Testis (tissue), 3 donors: ENCODE results near the gene BACH2. TPM values are rescaled to one million over a fixed set of nuclear protein-coding genes. Genes with fewer than 3 reads are reported as not detected.

Source experiments
- DNase-seq: peaks from one replicate; pipeline ENCODE4 v3.0.0-alpha.2; 2019
- H3K27ac ChIP-seq, 2 donors: fragments of 200-600 bp; sonication (generic); one replicate each; pipeline ENCODE4 v1.5.1; 2019
- H3K27me3 ChIP-seq: fragments of 200-600 bp; sonication (generic); one replicate; pipeline ENCODE4 v1.5.1; 2019
- H3K36me3 ChIP-seq: fragments of 200-600 bp; sonication (generic); one replicate; pipeline ENCODE4 v1.5.1; 2017; ENCODE audit warnings: low read depth; ENCODE audit errors: missing control alignments
- H3K4me1 ChIP-seq: fragments of 200-600 bp; sonication (generic); one replicate; pipeline ENCODE4 v1.5.1; 2019
- H3K4me3 ChIP-seq, 2 donors: fragments of 200-600 bp; sonication (generic); one replicate each; pipeline ENCODE4 v1.5.1; 2017 to 2019
- H3K9me3 ChIP-seq: fragments of 200-600 bp; sonication (generic); one replicate; pipeline ENCODE4 v1.5.1; 2017
- POLR2A ChIP-seq: fragments of 450-650 bp; IDR thresholded peaks from one replicate; pipeline ENCODE4 v1.6.1; 2017; ENCODE audit warnings: antibody characterized with exemption, mild to moderate bottlenecking, moderate library complexity
- WGBS, 2 donors: methylation state at CpG; one replicate each; pipeline ENCODE4 v1.1.5; 2018; 5-methylcytosine and 5-hydroxymethylcytosine counted together
- intact Hi-C: fragments of 100-400 bp; cut with DNase I; formaldehyde crosslinking; loops from one replicate; pipeline ENCODE4 v1.15.1; 2023; ENCODE audit warnings: low total_unique reads
- polyA plus RNA-seq: library from polyadenylated mRNA; stranded (reverse); fragments of 350-450 nt; fragmentation: Illumina TruSeq; extraction: RNeasy Lipid Tissue Mini Kit (QIAGEN cat#74804); gene quantifications from one replicate; pipeline ENCODE4 v1.2.3, GENCODE V29; 2014; ENCODE audit warnings: low read depth, low replicate concordance; ENCODE audit not compliant: insufficient read depth
- total RNA-seq, 2 donors: library from RNA; depleted of rRNA; stranded (reverse); fragments of >200 nt; gene quantifications; one replicate each; pipeline ENCODE4 v1.2.3, GENCODE V29; 2016
- TF ChIP-seq, protein P1 (sequence below), 3 experiments: fragments of 450-650 bp in 2 of 3; fragments of 200-600 bp in 1 of 3; sonication (generic) in 1 of 3; IDR thresholded peaks; one replicate each; pipeline ENCODE4 v1.5.1; 2016 to 2019; ENCODE audit warnings: antibody characterized with exemption in 3 of 3, mild to moderate bottlenecking in 2 of 3, moderate library complexity in 1 of 3

Gene BACH2
- total and polyA plus RNA-seq, 3 donors from 2014 or later, result 5.0 to 8.3 (median 6.5) TPM

DNA sequence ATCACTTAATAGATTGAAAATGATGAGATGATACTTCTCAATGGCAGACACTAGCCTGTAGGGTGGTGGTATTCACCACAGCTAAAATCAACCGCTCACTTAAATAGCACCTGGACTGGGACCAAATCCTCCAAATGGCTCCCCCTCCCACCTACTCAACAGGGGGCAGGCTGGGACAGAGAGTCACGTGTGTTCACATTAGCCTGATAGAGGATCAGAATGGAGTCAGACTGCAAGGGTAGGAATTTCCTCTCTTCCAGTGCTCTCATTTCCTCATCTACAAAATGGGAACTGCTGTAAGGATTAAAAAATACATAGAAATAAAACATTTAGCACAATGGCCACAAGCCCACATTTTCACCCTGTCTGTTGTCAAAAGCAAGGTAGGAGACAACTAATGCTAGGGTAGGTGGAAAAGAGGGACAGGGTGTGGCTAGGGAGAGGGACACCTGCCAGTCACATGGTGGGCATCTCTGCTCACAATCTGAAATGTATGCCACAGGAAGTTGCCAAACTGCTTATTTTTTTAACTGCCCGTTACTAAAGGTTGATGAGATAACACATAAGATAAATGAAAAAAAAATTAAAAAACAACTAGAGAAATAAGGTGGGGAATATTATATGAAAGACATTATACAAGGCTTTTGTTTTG lies 55.3 kb downstream of the BACH2 start:
- TF ChIP-seq, protein P1, sequence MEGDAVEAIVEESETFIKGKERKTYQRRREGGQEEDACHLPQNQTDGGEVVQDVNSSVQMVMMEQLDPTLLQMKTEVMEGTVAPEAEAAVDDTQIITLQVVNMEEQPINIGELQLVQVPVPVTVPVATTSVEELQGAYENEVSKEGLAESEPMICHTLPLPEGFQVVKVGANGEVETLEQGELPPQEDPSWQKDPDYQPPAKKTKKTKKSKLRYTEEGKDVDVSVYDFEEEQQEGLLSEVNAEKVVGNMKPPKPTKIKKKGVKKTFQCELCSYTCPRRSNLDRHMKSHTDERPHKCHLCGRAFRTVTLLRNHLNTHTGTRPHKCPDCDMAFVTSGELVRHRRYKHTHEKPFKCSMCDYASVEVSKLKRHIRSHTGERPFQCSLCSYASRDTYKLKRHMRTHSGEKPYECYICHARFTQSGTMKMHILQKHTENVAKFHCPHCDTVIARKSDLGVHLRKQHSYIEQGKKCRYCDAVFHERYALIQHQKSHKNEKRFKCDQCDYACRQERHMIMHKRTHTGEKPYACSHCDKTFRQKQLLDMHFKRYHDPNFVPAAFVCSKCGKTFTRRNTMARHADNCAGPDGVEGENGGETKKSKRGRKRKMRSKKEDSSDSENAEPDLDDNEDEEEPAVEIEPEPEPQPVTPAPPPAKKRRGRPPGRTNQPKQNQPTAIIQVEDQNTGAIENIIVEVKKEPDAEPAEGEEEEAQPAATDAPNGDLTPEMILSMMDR (IDR thresholded peaks at IDR 0.05), result no peak
- no peak for TF ChIP-seq POLR2A
- intact Hi-C loops, result no loop called here
- WGBS, 2 donors, result 62 to 67% methylated on average over 3 of the region's 3 CpGs

DNA sequence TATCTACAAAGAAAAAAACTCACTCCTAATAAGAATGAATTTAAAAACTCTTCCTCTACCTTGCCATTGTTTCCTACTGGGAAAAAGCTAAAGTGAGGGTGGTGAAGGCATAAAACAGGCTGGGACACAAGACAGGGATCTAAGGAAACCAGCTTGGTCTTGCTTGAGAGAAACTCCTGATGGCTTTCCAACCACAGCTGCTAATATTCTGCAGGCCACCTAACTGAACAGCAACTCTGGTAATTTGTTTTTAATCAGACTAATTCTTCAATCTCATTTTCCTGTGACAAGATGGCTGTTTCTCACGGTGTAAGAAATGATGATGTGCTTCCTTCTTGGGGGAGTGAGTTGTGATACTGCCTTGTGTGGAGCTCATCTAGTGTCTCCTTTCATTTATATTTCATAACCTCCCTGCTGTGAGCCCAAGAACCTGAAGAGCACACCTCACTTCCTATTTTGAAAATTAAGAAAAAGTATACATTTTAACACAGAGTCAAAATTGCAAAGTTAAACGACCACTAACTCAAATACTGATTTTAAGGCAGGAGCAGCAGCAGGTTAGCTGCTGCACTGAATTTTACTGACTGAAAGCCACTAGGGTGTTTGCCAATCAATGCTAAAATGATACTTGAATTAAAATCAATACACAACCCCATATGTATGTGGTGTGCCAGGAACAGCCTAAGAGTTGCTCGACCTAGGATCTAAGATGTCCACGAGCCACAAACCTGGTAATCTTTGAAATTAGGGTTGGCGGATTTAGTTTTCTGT lies 58.0 kb downstream of the BACH2 start:
- Histone ChIP-seq H3K27me3 (no peaks in the 10 kb centered on the region), H3K36me3 (no peaks in the 10 kb centered on the region), H3K9me3 (no peaks in the 10 kb centered on the region), H3K4me1 (no peaks in the 10 kb centered on the region), H3K27ac (no peak overlapping the region), H3K4me3 (no peak overlapping the region)
- no peak for DNase-seq
- TF ChIP-seq, protein P1 (IDR thresholded peaks at IDR 0.05), result no peak
- TF ChIP-seq POLR2A, result no peak
- intact Hi-C loops, result no loop called here
- WGBS, 2 donors, result 78 to 79% methylated on average over 5 of the region's 5 CpGs

More for the DNA sequence above, 55.3 kb downstream of the BACH2 start:
- H3K4me1 ChIP-seq, result no peaks in the 10 kb centered on the region
- H3K4me3 ChIP-seq, result no peak overlapping the region
- no peaks in the 10 kb centered on the region for H3K27me3 ChIP-seq
- DNase-seq, result no peak
- H3K27ac ChIP-seq, result no peak overlapping the region
- H3K9me3 ChIP-seq, result no peaks in the 10 kb centered on the region
- H3K36me3 ChIP-seq, result no peaks in the 10 kb centered on the region

DNA sequence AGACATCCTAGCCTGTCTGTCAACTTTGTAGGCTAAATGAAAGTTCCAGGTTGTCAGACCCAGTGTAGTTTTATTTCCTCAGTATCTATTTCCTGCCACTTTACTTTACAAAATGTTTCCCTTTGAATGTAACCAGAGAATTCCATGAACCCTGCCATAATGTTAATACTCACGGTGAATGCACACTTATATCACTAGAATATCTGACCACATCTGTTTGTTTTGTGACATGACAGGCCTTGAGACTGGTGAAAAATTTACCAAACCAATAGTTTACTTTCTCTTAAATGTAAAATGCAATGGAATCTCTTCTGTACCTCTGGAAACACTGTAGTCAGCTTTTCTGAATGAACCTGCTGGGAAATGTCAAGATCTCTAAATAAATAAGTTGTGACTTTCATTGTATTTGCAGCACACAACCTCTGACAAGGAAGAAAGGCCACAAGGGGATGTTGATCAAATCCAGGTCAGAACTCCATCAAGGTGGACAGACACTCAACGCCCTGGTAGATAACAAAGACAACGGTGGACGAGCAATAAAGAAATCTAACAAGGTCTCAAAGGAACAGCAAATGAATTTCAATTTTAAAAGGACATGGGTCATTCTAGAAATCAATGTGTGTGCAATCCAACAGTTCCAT lies 59.2 kb downstream of the BACH2 start:
- TF ChIP-seq POLR2A, result no peak
- TF ChIP-seq, protein P1 (IDR thresholded peaks at IDR 0.05), result no peak
- 86 to 92% methylated on average over 4 of the region's 4 CpGs for WGBS, 2 donors
- no peaks in the 10 kb centered on the region for H3K27me3 ChIP-seq
- no peak overlapping the region for H3K4me3 ChIP-seq
- no peak for DNase-seq
- H3K9me3 ChIP-seq, result no peaks in the 10 kb centered on the region
- no peaks in the 10 kb centered on the region for H3K4me1 ChIP-seq
- intact Hi-C loops, result no loop called here
- H3K27ac ChIP-seq, result no peak overlapping the region
- H3K36me3 ChIP-seq, result no peaks in the 10 kb centered on the region

DNA sequence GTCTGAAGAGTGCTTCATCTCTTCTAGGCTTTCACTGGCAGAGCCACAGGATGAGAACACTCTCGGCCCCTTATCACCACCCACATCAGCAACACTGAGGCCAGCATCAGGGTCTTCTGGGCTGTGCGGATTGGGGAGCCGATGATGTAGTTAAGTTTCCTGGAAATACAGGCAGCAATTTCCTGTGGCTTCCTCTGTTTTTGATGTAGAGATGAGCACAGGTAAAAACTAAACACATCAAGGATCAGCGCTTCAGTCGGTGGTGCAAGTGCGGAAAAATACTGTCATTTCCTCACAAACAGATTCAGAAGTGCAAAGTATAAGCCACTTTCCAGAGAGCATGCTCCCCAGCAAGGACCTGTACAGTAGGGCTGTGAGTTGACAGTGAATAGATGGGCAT lies 62.6 kb downstream of the BACH2 start:
- no peaks in the 10 kb centered on the region for H3K36me3 ChIP-seq
- intact Hi-C loops, result no loop called here
- 93 to 94% methylated on average over 6 of the region's 6 CpGs for WGBS, 2 donors
- H3K9me3 ChIP-seq, result no peaks in the 10 kb centered on the region
- no peak overlapping the region for H3K27ac ChIP-seq
- no peaks in the 10 kb centered on the region for H3K27me3 ChIP-seq
- TF ChIP-seq, protein P1 (IDR thresholded peaks at IDR 0.05), result no peak
- TF ChIP-seq POLR2A, result no peak
- no peak overlapping the region for H3K4me3 ChIP-seq
- no peaks in the 10 kb centered on the region for H3K4me1 ChIP-seq
- no peak for DNase-seq
